Measurements from ENCODE around the gene ATP2A2. TPM values are rescaled to one million over a fixed set of nuclear protein-coding genes. Genes with fewer than 3 reads are reported as not detected.
"Not testable (repeated sequence)": the region's sequence is repeated elsewhere in the genome, so short reads cannot be mapped to it uniquely, and the experiment has no call there.

Gene ATP2A2
- total RNA-seq, 1 donor from 2014 or later, result 135 TPM

DNA sequence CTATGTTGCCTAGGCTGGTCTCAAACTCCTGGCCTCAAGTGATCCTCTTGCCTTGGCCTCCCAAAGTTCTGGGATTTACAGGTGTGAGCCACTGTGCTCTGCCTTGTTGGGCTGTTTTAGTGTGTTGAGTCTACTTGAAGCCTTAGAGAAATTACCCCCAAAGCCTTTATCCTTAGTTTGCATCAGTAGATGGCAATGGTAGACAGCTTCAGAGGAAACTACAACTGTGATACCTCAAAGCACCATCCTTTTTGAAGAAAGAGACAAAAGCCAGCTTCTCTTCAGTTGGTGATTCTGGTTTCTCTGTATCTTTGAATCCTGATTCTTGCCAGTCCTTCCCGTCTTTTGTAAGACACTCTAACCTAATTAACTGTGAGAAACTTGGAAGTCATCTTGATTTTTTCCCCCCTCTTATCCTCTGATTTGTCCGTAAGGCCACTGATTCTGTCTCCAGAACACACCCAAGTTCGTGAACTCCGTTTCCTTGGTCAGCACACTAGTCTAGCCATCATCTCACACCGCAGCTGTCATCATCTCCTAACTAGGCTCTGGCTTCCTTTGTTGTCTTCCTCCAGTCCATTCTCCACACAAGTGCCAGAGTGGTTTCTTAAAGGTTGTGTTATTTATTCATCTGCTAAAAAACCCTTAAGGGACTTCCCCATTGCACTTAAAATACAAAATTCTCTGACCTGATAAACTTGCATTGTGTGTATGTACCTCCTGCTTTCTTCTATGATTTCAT lies 20.2 kb downstream of the ATP2A2 start:
- DNase-seq, result no peak

DNA sequence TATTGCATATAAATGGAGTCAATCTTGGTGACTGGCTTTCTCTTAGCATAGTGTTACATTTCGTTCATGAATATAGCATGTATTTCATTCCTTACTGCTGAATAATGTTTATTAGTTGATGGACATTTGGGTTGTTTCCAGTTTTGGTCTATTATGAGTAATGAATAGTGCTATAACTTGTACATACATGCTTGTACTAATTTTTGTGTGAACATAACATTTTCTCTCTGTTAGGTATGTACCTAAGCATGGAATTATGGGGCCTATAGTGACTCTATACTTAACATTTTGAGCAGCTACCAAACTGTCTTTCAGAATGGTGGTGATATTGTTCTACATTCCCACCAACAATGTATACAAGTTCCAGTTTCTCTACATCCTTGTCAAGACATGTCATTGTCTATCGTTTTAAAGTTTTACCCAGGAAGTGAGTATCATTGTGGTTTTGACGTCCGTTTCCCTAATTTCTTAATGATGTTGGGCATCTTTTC lies 23.1 kb downstream of the ATP2A2 start:
- no peak for DNase-seq

DNA sequence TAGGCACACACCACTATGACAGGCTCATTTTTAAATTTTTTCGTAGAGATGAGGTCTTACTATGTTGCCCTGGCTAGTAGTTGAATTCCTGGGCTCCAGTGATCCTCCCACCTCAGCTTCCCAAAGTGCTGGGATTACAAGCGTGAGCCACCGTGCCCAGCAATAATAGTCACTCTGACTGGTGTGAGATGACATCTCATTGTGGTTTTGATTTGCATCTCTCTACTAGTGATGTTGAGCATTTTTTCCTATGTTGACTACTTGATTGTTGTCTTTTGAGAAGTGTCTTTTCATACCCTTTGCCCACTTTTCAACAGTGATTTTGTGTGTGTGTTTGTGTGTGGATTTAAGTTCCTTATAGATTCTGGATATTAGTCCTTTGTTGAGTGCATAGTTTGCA lies 26.3 kb downstream of the ATP2A2 start:
- DNase-seq, result no peak

GRCh38 chr12:110310763-110311162 lies 29.7 kb downstream of the ATP2A2 start:
- DNase-seq, result no peak

DNA sequence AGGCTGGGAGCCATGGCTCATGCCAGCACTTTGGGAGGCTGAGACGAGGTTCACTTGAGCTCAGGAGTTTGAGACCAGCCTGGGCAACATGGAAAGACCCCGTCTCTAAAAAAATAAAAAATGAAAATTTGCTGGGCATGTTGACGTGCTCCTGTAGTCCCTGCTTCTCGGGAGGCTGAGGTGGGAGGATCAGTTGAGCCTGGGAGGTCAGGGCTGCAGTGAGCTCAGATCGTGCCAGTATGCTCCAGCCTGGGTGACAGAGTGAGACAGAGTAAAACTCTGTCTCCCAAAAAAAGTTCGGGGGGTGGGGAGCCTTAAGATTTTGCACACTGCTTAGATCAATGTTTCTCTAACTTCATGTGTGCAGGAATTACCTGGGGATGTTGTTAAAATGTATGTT lies 30.9 kb downstream of the ATP2A2 start:
- DNase-seq, result no peak

DNA sequence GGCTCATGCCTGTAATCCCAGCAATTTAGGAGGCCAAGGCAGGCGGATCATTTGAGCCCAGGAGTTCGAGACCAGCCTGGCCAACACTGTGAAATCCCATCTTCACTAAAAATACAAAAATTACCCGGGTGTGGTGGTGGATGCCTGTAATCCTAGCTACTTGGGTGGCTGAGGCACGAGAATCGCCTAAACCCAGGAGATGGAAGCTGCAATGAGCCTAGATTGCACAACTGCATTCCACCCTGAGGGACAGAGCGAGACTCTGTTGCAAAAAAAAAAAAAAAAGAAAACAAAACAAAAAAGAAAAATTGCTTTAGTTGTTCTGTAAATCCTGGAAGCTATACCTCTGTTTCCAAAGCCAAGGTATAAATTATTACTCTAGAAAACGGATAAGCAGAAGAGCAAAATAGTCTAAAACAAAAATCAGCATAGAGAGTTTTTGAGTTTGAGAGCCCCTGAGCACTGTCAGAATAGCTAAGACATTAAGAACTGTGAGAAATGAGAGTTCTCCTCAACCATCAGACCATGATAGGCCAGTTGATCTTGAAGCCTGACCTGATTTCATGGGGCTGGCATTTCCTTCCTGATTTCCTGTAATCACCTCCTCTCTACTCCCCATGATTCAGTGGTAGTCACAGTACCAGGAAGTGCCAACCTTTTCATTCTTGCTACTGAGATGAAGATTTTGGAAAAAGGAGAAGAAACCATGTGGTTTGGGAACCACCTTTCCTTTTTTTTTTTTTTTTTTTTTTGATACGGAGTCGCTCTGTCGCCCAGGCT lies 31.7 kb downstream of the ATP2A2 start:
- DNase-seq, result no peak

DNA sequence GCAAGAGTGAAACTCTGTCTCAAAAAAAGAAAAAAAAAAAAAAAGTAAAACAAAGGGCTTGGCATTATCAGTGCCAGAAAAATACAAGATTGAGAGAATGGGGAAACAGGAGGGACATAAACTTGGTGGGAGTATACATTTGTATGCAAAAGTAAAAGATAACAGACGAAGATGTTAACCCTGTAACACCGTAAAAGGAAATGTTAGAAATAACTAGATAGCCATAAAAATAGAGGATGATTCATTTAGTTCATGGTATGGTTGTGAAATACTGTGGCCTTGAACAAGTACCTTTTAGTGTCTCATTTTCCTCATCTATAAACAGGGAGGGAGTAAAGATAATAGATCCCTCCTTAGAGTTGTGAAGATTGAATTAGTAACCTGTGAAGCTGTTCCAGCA lies 33.3 kb downstream of the ATP2A2 start:
- no peak for DNase-seq

- no peak for DNase-seq
Measured at GRCh38 chr12:110316861-110317260, 35.8 kb downstream of the ATP2A2 start.

GRCh38 chr12:110317911-110318310 lies 36.9 kb downstream of the ATP2A2 start:
- peak; percentile 46 for DNase-seq

DNA sequence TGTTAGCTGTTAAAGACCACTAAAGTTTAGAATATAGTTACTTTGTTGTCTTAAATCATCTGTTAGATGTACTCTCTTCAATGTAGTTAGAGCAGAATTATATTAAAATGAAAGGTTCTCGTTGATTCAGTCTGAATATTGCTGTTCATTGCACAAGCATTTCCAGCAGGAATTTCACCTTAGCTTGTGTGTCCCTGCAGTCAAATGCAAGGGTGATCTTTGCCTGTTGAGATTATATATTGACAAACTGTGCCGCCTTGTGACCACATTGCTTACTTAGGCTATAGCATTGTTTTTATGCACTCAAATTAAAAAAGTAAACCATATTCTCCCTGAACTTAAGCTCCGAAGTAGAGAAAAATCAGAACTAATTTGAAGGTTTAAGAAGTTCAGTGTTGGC lies 39.5 kb downstream of the ATP2A2 start:
- DNase-seq, result no peak

DNA sequence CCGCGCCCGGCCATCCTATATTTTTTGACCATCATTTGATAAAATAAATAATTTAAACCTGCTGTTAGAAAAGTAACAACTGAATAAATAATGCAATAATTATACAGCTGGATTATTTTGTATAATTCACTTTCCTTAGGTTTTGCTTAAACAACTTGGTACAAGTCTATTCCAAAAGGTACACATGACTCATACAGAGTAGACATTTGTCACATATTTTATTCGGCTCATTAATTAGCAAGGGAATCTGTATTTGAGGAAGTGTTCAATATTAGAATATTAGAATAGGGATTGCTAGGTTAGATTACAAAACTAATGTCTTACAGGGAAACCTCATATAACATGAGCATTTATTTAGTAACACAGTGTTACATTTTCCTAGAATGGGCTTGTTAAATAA lies 48.7 kb downstream of the ATP2A2 start:
- no peak for DNase-seq

- no peak for DNase-seq
Measured at GRCh38 chr12:110330124-110330523, 49.1 kb downstream of the ATP2A2 start.

DNA sequence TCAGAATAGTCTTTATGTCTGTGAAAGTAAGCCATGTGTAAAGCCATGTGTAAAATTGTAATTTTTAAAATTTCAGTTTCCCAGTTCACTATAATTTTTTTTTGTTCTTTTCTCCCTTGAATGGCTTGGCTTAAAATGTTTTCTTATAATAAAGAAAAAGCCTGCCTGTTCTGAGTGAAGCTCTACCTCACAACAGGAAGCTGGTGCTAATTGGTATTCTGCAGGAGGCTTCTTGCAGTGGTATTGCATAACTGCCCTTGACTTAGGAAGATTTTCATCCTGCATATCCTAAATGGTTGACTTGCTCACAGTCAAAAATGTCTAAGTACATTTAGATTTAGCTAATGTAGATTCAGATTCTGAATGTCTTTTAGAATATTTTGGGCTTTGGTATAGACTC lies 49.5 kb downstream of the ATP2A2 start:
- no peak for DNase-seq

- no peak for DNase-seq
Measured at GRCh38 chr12:110333201-110333600, 52.2 kb downstream of the ATP2A2 start.

DNA sequence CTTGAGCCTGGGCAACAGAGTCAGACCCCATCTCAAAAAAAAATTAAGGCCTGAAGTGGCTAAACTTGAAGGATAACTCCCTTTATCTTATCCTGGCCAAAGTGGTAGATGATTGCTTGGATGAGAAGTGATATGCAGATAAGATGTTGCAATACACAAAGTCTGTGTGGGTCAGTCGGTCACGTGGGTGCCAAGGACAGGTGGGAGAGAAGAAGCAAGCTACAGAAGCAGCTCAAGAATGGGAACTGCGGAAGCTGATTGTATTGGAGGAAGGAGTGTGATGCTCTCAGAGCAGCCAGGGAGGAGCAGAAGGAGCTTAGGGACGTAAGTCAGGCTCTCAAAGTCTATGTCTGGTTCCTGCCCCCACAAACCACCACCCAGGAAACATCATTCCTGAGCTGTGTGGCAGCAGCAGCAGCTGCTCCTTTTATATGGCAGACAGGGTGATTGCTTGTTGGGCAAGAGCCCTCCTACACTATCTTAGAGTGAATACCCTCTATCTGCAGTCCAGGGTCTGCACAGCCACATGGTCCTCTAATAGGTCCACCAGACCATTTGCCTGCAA lies 54.5 kb downstream of the ATP2A2 start:
- DNase-seq, result no peak

DNA sequence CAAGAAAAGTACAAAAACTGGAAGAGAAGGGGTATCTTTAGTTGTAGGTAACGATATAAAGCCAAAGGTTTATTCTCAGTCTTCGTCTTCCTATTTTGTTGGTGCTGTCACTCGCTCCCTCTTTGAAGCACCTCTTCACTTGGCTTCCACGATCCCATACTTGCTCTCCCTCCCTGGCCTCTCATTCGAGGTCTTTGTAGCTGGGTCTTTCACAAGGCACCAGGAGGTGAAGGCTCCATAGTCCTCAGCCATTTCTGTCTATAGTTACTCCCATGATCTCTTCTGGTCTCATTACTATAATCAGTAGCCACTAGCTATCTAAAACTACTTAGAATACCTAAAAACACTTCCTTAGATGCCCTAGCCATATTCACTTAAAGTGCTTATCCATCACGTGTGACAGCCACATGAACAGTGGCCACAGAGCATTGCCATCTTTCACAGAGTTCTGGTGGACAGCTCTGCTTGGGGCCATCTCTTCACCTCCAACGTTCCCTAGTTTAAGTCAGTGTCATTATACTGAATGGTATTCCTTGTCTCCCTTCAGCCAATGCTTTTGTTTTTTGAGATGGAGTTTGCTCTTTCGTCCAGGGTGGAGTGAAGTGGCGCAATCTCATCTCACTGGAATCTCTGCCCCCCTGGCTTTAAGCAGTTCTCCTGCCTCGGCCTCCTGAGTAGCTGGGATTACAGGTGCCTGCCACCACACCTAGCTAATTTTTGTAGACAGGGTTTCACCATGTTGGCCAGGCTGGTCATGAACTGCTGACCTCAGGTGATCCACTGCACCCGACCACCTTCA lies 57.1 kb downstream of the ATP2A2 start:
- DNase-seq, result no peak

- DNase-seq, result no peak
Measured at GRCh38 chr12:110338754-110339153, 57.7 kb downstream of the ATP2A2 start.

- no peak for DNase-seq
Measured at GRCh38 chr12:110339184-110339952, 58.3 kb downstream of the ATP2A2 start.

DNA sequence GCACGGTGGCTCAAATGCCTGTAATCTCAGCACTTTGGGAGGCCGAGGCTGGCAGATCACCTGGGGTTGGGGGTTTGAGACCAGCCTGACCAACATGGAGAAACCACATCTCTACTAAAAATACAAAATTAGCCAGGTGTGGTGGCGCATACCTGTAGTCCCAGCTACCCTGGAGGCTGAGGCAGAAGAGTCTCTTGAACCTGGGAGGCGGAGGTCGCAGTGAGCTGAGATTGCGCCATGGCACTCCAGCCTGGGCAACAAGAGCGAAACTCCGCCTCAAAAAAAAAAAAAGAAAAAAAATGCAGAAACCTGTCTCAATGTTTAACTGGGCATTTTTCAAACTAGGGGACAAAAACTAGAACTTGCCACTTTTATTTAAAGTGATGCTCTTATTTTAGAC lies 59.2 kb downstream of the ATP2A2 start:
- not testable (repeated sequence) for DNase-seq

DNA sequence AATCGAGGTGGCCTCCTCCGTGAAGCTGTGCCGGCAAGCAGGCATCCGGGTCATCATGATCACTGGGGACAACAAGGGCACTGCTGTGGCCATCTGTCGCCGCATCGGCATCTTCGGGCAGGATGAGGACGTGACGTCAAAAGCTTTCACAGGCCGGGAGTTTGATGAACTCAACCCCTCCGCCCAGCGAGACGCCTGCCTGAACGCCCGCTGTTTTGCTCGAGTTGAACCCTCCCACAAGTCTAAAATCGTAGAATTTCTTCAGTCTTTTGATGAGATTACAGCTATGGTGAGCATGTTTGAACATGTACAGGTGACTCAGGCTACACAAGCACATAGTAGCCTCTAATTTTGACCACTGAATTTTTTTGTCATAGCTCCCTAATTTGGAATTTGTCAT lies 59.7 kb downstream of the ATP2A2 start:
- no peak for DNase-seq

DNA sequence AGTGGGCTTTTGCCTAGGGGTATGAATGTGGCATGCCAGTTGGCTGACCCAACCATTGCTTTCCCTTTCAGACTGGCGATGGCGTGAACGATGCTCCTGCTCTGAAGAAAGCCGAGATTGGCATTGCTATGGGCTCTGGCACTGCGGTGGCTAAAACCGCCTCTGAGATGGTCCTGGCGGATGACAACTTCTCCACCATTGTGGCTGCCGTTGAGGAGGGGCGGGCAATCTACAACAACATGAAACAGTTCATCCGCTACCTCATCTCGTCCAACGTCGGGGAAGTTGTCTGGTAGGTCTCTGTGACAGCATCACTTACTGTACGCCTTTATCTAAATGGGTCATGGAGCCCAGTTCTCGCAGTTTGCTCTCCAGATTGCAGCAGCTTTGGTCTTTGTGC lies 61.1 kb downstream of the ATP2A2 start:
- no peak for DNase-seq

DNA sequence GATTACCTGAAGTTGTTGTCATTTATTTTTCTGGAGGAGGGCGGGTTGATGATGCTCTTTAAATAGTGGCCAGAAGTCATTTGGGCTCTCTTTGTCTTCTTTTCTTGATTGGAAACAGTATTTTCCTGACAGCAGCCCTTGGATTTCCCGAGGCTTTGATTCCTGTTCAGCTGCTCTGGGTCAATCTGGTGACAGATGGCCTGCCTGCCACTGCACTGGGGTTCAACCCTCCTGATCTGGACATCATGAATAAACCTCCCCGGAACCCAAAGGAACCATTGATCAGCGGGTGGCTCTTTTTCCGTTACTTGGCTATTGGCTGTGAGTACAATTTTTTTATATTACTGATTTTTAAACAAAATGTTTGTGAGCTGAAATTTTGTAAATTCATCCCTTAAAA lies 62.1 kb downstream of the ATP2A2 start:
- DNase-seq, result no peak

Data from skin of body (tissue), 2 donors.